Measurements from ENCODE around the gene NPIPA3.
"Not testable (repeated sequence)": the region's sequence is repeated elsewhere in the genome, so short reads cannot be mapped to it uniquely, and the experiment has no call there.

NPIPA3 gene

GRCh38 chr16:14742273-14743128 is 39.3 kb downstream of the NPIPA3 start, which contains the start of gene NPIPA2:
TSS of gene NPIPA2 (plus strand) at chr16:14742533. CDS start at chr16:14748066, 5,533 bp downstream.
- DNase-seq = not testable (repeated sequence)

GRCh38 chr16:14773654-14774053 is 70.4 kb downstream of the NPIPA3 start:
- DNase-seq = not testable (repeated sequence)

DNA sequence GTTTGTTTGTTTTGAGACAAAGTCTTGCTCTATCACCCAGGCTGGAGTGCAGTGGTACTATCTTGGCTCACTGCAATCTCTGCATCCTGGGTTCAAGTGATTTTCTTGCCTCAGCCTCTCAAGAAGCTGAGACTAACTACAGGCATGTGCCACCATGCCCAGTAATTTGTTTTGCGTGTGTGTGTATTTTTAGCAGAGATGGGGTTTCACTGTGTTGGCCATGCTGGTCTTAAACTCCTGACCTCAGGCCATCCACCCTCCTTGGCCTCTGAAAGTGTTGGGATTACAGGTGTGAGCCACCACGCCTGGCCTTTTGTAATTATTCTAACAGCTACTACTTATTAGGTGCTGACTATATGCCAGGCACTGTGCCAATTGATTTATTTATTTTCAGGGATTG is 72.4 kb downstream of the NPIPA3 start:
- not testable (repeated sequence) for DNase-seq
